HG03521 (cell line): ENCODE data around the gene TM9SF3.
"Not testable (repeated sequence)": the region's sequence is repeated elsewhere in the genome, so short reads cannot be mapped to it uniquely, and the experiment has no call there.

ENCODE experiments used
- ATAC-seq: cut with Tn5 transposase; IDR thresholded peaks from one replicate; pipeline ENCODE4 v1.9.1; 2021; ENCODE audit warnings: mild to moderate bottlenecking, moderate library complexity; ENCODE audit not compliant: unreplicated experiment

TM9SF3 gene

GRCh38 chr10:96570511-96570910 lies 16.3 kb downstream of the TM9SF3 start:
- ATAC-seq = no peak

- no peak for ATAC-seq
Measured at GRCh38 chr10:96568402-96568801, 18.4 kb downstream of the TM9SF3 start.

- no peak for ATAC-seq
Measured at GRCh38 chr10:96565774-96566173, 21.0 kb downstream of the TM9SF3 start.

DNA sequence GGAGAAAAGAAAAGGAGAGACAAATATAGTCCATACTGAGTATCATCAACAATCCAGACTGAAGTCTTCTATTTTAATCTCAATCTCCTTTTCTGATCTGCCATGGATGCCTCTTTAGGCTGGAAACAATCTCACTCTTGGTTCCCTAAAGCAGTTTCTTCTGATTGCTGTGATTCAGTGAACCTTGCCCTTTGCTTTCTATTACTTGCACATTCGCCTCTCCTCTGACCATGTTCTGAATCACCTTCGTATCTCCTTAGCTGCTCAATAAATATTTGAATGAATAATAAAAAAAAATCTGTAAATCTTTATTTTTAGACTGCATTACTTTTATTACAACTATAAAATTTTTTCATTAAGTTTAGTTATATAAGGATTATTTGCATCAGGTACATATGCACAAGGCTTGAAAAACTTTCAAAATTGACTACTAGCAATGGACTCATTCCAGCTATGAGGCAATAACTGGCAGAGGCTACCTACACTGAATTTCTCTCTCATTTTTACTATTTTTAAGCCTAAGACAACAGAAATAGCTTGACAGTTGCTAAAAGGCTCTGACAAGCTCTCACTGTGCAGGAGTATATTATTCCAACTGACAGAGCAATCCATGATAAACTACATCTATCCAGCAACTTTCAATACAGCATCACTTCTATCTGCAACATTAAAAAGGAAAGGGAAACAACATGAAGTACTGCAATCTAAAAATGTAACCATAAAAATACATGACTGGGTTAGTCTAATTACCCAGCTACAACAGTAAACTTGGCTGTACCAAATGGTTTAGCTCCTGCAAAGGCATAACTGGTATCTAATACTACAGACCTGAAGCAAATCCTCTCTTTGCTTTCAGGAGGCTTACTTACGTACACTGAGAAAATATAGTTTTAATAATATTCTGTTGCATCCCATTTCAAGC lies 25.6 kb downstream of the TM9SF3 start:
- ATAC-seq = no peak

- ATAC-seq = no peak
Measured at GRCh38 chr10:96560489-96560888, 26.3 kb downstream of the TM9SF3 start.

- no peak for ATAC-seq
Measured at GRCh38 chr10:96556003-96556402, 30.8 kb downstream of the TM9SF3 start.

DNA sequence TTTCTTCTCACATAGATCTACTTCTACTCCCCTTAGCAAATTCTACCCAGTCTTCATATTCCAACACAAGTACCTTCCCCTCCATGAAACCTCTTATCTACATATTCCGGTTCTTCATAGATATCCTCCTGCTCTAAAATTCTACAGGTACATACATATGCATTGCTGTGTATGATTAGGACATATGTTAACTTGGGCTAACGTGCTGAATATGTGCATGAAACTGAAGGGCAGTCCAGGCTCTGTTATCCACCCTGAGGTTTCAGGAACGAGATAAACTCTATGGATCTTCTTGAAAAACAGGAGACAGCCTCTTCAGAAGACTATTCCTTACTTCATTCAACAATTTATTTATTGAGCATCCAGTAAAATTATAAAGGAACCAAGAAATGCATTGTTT lies 31.5 kb downstream of the TM9SF3 start:
- ATAC-seq = no peak

GRCh38 chr10:96548589-96548988 lies 38.2 kb downstream of the TM9SF3 start:
- no peak for ATAC-seq

- ATAC-seq = not testable (repeated sequence)
Measured at GRCh38 chr10:96545558-96545957, 41.3 kb downstream of the TM9SF3 start.

DNA sequence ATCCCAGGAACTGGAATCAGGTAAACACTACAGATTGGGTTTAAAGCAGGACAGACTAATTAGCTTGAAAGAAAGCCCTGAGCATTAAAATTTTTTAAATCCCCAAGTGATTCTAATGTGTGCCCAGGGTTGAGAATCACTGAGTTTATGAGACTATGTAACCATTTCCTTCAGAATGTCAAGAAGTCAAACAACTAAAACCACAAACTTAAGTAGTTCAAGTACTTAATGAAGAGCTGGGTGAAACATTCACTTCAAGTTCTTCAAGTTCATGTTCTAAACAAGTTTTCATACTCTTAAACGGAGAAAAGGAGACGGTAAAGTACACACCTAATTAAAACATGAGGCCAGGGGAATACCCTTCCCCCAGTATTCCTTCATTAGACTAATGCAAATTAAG lies 44.9 kb downstream of the TM9SF3 start:
- ATAC-seq = no peak

GRCh38 chr10:96540240-96540639 lies 46.6 kb downstream of the TM9SF3 start:
- ATAC-seq = no peak

GRCh38 chr10:96538683-96539082 lies 48.1 kb downstream of the TM9SF3 start:
- ATAC-seq = no peak

DNA sequence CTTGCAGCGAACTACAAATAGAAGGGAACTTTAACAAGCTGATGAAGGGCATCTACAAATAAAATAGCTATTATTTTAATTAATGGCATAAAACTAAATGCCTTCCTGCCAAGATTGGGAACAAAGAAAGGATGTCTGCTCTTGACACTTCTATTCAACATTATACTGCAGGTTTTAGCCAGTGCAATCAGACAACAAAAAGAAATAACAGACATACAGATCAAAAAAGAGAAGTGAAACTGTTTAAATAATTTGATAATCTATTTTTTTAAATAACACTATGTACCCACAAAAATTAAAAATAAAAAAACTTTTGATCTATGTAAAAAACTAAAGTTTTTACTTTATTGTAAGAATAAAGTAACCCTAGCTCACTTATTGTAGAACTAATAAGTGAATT lies 50.7 kb downstream of the TM9SF3 start:
- no peak for ATAC-seq

DNA sequence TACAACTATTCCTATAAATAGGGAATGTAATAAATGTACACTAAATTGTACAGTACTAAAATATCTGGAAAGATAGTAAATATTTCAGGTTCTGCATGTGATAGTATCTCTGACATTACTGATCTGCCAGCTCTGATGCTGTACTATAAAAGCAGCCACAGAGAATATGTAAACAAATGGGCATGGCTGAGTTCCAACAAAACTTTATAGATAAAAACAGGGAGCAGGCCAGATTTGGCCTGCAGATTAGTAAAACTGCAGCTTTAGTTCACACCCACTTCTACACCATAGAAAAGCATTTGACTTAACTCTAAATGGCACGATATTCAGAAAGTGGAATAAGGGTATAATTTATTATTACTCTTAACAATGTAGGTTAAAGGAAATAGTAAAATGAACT lies 54.3 kb downstream of the TM9SF3 start:
- ATAC-seq = no peak

GRCh38 chr10:96529634-96530279 lies 57.1 kb downstream of the TM9SF3 start:
- ATAC-seq = no peak

GRCh38 chr10:96524741-96525140 lies 62.1 kb downstream of the TM9SF3 start:
- ATAC-seq = no peak

DNA sequence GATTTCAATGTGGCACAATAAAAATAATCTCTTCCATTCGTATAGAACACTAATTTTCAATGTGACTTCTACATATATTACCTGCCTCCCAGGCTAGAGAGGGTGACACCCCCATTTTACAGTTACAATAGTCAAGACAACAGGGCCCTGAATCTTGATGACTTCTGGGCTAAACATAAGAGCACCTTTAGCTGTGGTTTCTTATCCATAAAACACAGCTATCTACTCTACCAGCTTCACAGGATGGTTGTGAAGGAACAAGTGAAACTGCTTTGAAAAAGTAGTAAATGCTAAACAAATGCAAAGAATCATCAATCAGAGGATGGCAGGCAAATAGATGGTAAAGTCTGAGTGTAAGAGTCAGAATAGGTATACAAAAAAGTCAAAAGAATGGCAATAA lies 69.5 kb downstream of the TM9SF3 start:
- no peak for ATAC-seq

- ATAC-seq = no peak
Measured at GRCh38 chr10:96516337-96516736, 70.5 kb downstream of the TM9SF3 start.

- peak; percentile 80 for ATAC-seq
Measured at GRCh38 chr10:96513698-96514561, 72.9 kb downstream of the TM9SF3 start, which contains the start of gene TLL2. Gene TLL2, minus strand, starts transcription at chr10:96513926. Its CDS starts 241 bp downstream, at chr10:96513685.

DNA sequence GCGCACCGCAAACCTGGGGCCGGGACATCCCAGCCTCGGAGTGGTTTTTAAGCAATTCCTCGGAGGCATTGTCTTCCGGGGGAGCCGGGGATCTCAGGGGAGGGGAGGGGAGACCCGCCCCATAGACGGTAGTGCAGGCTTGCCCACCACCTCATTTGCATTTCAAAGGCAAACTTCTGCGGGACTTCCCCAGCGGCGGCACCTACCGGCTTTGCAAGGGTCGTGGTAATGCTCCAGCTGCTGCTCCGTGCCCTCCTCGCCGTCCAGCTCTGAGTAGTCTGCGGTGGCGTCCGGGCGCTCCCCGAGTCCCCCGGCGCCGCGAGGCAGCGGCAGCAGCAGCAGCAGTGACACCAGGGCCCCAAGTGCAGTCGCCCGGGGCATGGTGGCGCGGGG lies 73.5 kb downstream of the TM9SF3 start:
- no peak for ATAC-seq
